ENCODE measurements around the gene PTPRT.

Gene PTPRT

DNA sequence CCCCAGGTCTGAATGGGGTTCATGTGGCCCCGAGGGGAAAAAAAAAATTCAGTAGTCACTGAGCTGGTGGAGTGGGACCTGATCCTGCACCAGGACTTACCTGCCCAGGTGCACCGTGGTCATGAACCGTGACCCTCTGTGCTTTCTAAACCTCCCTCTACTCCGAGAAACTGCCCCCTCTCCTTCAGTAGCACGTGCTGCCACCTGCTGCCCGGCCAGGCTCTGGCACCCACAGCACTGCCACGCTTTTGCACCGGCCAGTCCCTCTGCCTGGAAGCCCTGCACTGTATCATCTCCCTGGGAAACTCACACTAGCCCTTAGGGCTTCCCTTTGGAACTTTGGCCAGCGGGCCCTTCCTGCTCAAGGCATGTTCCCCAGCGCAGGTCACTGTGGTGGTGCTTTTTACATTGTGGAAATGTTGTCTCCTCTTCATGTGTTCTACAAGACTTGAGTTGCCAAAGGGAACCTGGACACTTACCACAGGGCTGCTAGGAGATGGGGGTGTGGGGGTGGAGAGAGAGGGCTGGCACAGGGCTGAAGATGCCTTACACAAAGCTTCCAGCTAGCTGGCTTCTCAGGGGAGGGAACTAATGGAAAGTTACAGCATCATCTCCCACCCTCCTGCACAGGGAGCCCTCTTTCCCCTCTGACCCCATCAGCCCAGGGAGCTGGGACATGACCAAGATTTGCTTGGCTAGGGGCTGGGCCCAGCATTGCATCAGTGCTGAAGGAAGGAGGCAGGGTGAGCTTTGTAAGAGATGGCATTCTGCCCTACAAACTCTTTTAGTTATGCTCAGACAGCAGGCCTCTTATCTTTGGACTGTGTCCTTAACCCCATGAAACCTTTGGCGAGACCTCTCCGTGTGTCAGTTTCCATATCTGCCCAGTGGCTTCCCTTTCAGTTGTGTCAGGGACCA lies 2.5 kb upstream of the PTPRT start:
- Histone ChIP-seq H4K91ac (ENCODE audit: low read length) (no peak overlapping the region), H2AFZ (ENCODE audit: low read depth, low read length) (no peak overlapping the region)
- WGBS: 16% methylated on average over 12 of the region's 12 CpGs

GRCh38 chr20:43191143-43191542 lies 1.4 kb upstream of the PTPRT start:
- H2BK12ac ChIP-seq (ENCODE audit: low read length in 2 of 2): no peak overlapping the region
- H3K9me3 ChIP-seq (ENCODE audit: control insufficient read depth, low read length): no peaks in the 10 kb centered on the region
- H3K9ac ChIP-seq (ENCODE audit: low read length): no peak overlapping the region
- no peak overlapping the region for H3K14ac ChIP-seq (ENCODE audit: low read length in 2 of 2)
- no peak overlapping the region for H3K4me3 ChIP-seq (ENCODE audit: insufficient read depth in 1 of 2, low read depth in 1 of 2, low read length in 2 of 2)
- H2BK15ac ChIP-seq (ENCODE audit: low read depth, poor library complexity, severe bottlenecking): no peak overlapping the region
- no peaks in the 10 kb centered on the region for H3K36me3 ChIP-seq (ENCODE audit: control insufficient read depth in 1 of 2, insufficient read depth in 2 of 2, low read depth in 1 of 2, low read length in 2 of 2)
- no peak overlapping the region for H3K23ac ChIP-seq (ENCODE audit: low read length in 2 of 2)
- H2BK120ac ChIP-seq (ENCODE audit: low read depth, low read length): no peak overlapping the region
- H2AFZ ChIP-seq (ENCODE audit: low read depth, low read length): no peak overlapping the region
- no peak overlapping the region for H2BK5ac ChIP-seq (ENCODE audit: low read depth, low read length, poor library complexity, severe bottlenecking)
- no peak overlapping the region for H2AK5ac ChIP-seq (ENCODE audit: low read length, severe bottlenecking)
- no peak for DNase-seq
- 78% methylated on average over 4 of the region's 5 CpGs for WGBS
- no peak overlapping the region for H4K8ac ChIP-seq (ENCODE audit: low read length)
- no peak overlapping the region for H3K18ac ChIP-seq (ENCODE audit: low read depth in 1 of 2, low read length in 2 of 2)
- no peak overlapping the region for H4K91ac ChIP-seq (ENCODE audit: low read length)
- H3K4ac ChIP-seq (ENCODE audit: low read depth in 1 of 2, low read length in 2 of 2): no peak overlapping the region
- no peak overlapping the region for H3K4me2 ChIP-seq (ENCODE audit: low read length, poor library complexity, severe bottlenecking)
- H3K27ac ChIP-seq (ENCODE audit: low read length, poor library complexity, severe bottlenecking): no peak overlapping the region
- no peaks in the 10 kb centered on the region for H3K79me1 ChIP-seq (replicated peaks; ENCODE audit: low read length, poor library complexity, severe bottlenecking)
- peaks cover 3% of the 10 kb centered on the region for H3K4me1 ChIP-seq (ENCODE audit: control insufficient read depth, insufficient read depth, low read depth, low read length)
- peaks cover 36 to 50% of the 10 kb centered on the region in 2 experiments for H3K27me3 ChIP-seq (ENCODE audit: control insufficient read depth in 1 of 2, insufficient read depth in 1 of 2, low read length in 2 of 2)

More for the DNA sequence above, 2.5 kb upstream of the PTPRT start:
- no peak overlapping the region for H2BK120ac ChIP-seq (ENCODE audit: low read depth, low read length)
- DNase-seq: no peak
- H3K4me1 ChIP-seq (ENCODE audit: control insufficient read depth, insufficient read depth, low read depth, low read length): peaks cover 3% of the 10 kb centered on the region
- no peak overlapping the region for H4K8ac ChIP-seq (ENCODE audit: low read length)
- H3K9me3 ChIP-seq (ENCODE audit: control insufficient read depth, low read length): no peaks in the 10 kb centered on the region
- no peak overlapping the region for H3K14ac ChIP-seq (ENCODE audit: low read length in 2 of 2)
- H3K27ac ChIP-seq (ENCODE audit: low read length, poor library complexity, severe bottlenecking): no peak overlapping the region
- no peak overlapping the region for H3K4ac ChIP-seq (ENCODE audit: low read depth in 1 of 2, low read length in 2 of 2)
- no peak overlapping the region for H2AK5ac ChIP-seq (ENCODE audit: low read length, severe bottlenecking)
- H3K79me1 ChIP-seq (replicated peaks; ENCODE audit: low read length, poor library complexity, severe bottlenecking): no peaks in the 10 kb centered on the region
- peaks cover 36 to 54% of the 10 kb centered on the region in 2 experiments for H3K27me3 ChIP-seq (ENCODE audit: control insufficient read depth in 1 of 2, insufficient read depth in 1 of 2, low read length in 2 of 2)
- no peak overlapping the region for H2BK5ac ChIP-seq (ENCODE audit: low read depth, low read length, poor library complexity, severe bottlenecking)
- no peak overlapping the region for H2BK15ac ChIP-seq (ENCODE audit: low read depth, poor library complexity, severe bottlenecking)
- H3K23ac ChIP-seq (ENCODE audit: low read length in 2 of 2): no peak overlapping the region
- no peak overlapping the region for H3K9ac ChIP-seq (ENCODE audit: low read length)
- H2BK12ac ChIP-seq (ENCODE audit: low read length in 2 of 2): no peak overlapping the region
- H3K4me3 ChIP-seq (ENCODE audit: insufficient read depth in 1 of 2, low read depth in 1 of 2, low read length in 2 of 2): no peak overlapping the region
- no peak overlapping the region for H3K18ac ChIP-seq (ENCODE audit: low read depth in 1 of 2, low read length in 2 of 2)
- H3K36me3 ChIP-seq (ENCODE audit: control insufficient read depth in 1 of 2, insufficient read depth in 2 of 2, low read depth in 1 of 2, low read length in 2 of 2): no peaks in the 10 kb centered on the region
- H3K4me2 ChIP-seq (ENCODE audit: low read length, poor library complexity, severe bottlenecking): no peak overlapping the region

GRCh38 chr20:43190332-43190953 lies 737 bp upstream of the PTPRT start:
- Histone ChIP-seq H2AFZ (ENCODE audit: low read depth, low read length) (no peak overlapping the region), H2BK15ac (ENCODE audit: low read depth, poor library complexity, severe bottlenecking) (no peak overlapping the region), H3K4me2 (ENCODE audit: low read length, poor library complexity, severe bottlenecking) (no peak overlapping the region), H3K27ac (ENCODE audit: low read length, poor library complexity, severe bottlenecking) (no peak overlapping the region), H4K8ac (ENCODE audit: low read length) (no peak overlapping the region), H3K23ac (ENCODE audit: low read length in 2 of 2) (no peak overlapping the region), H3K79me1 (replicated peaks; ENCODE audit: low read length, poor library complexity, severe bottlenecking) (no peaks in the 10 kb centered on the region), H3K4me1 (ENCODE audit: control insufficient read depth, insufficient read depth, low read depth, low read length) (peaks cover 3% of the 10 kb centered on the region), H3K27me3 (ENCODE audit: control insufficient read depth in 1 of 2, insufficient read depth in 1 of 2, low read length in 2 of 2) (peaks cover 36 to 48% of the 10 kb centered on the region in 2 experiments), H3K4me3 (ENCODE audit: insufficient read depth in 1 of 2, low read depth in 1 of 2, low read length in 2 of 2) (no peak overlapping the region), H3K18ac (ENCODE audit: low read depth in 1 of 2, low read length in 2 of 2) (no peak overlapping the region), H3K4ac (ENCODE audit: low read depth in 1 of 2, low read length in 2 of 2) (no peak overlapping the region), H2BK5ac (ENCODE audit: low read depth, low read length, poor library complexity, severe bottlenecking) (no peak overlapping the region), H4K91ac (ENCODE audit: low read length) (no peak overlapping the region), H2BK12ac (ENCODE audit: low read length in 2 of 2) (no peak overlapping the region), H2AK5ac (ENCODE audit: low read length, severe bottlenecking) (no peak overlapping the region), H3K9ac (ENCODE audit: low read length) (no peak overlapping the region), H3K9me3 (ENCODE audit: control insufficient read depth, low read length) (no peaks in the 10 kb centered on the region), H2BK120ac (ENCODE audit: low read depth, low read length) (no peak overlapping the region), H3K14ac (ENCODE audit: low read length in 2 of 2) (no peak overlapping the region), H3K36me3 (ENCODE audit: control insufficient read depth in 1 of 2, insufficient read depth in 2 of 2, low read depth in 1 of 2, low read length in 2 of 2) (no peaks in the 10 kb centered on the region)
- 26% methylated on average over 22 of the region's 24 CpGs for WGBS
- DNase-seq: no peak

- Histone ChIP-seq H2AFZ (ENCODE audit: low read depth, low read length) (no peak overlapping the region), H3K9me3 (ENCODE audit: control insufficient read depth, low read length) (no peaks in the 10 kb centered on the region), H3K18ac (ENCODE audit: low read depth in 1 of 2, low read length in 2 of 2) (no peak overlapping the region), H2BK15ac (ENCODE audit: low read depth, poor library complexity, severe bottlenecking) (no peak overlapping the region), H2AK5ac (ENCODE audit: low read length, severe bottlenecking) (no peak overlapping the region), H3K4me1 (ENCODE audit: control insufficient read depth, insufficient read depth, low read depth, low read length) (peaks cover 3% of the 10 kb centered on the region), H3K4me2 (ENCODE audit: low read length, poor library complexity, severe bottlenecking) (no peak overlapping the region), H4K91ac (ENCODE audit: low read length) (no peak overlapping the region), H4K8ac (ENCODE audit: low read length) (no peak overlapping the region), H3K79me1 (replicated peaks; ENCODE audit: low read length, poor library complexity, severe bottlenecking) (no peaks in the 10 kb centered on the region), H3K36me3 (ENCODE audit: control insufficient read depth in 1 of 2, insufficient read depth in 2 of 2, low read depth in 1 of 2, low read length in 2 of 2) (no peaks in the 10 kb centered on the region), H2BK120ac (ENCODE audit: low read depth, low read length) (no peak overlapping the region), H3K27me3 (ENCODE audit: control insufficient read depth in 1 of 2, insufficient read depth in 1 of 2, low read length in 2 of 2) (peaks cover 36 to 45% of the 10 kb centered on the region in 2 experiments), H3K14ac (ENCODE audit: low read length in 2 of 2) (no peak overlapping the region), H3K23ac (ENCODE audit: low read length in 2 of 2) (no peak overlapping the region), H3K4me3 (ENCODE audit: insufficient read depth in 1 of 2, low read depth in 1 of 2, low read length in 2 of 2) (no peak overlapping the region), H3K9ac (ENCODE audit: low read length) (no peak overlapping the region), H2BK12ac (ENCODE audit: low read length in 2 of 2) (no peak overlapping the region), H3K27ac (ENCODE audit: low read length, poor library complexity, severe bottlenecking) (no peak overlapping the region), H2BK5ac (ENCODE audit: low read depth, low read length, poor library complexity, severe bottlenecking) (no peak overlapping the region), H3K4ac (ENCODE audit: low read depth in 1 of 2, low read length in 2 of 2) (no peak overlapping the region)
- no peak for DNase-seq
- 2% methylated on average over 57 of the region's 64 CpGs for WGBS
These were observed 699 bp downstream of the PTPRT start for GRCh38 chr20:43188861-43189553.
